ENCODE data around the gene TSR1.

The TSR1 gene

DNA sequence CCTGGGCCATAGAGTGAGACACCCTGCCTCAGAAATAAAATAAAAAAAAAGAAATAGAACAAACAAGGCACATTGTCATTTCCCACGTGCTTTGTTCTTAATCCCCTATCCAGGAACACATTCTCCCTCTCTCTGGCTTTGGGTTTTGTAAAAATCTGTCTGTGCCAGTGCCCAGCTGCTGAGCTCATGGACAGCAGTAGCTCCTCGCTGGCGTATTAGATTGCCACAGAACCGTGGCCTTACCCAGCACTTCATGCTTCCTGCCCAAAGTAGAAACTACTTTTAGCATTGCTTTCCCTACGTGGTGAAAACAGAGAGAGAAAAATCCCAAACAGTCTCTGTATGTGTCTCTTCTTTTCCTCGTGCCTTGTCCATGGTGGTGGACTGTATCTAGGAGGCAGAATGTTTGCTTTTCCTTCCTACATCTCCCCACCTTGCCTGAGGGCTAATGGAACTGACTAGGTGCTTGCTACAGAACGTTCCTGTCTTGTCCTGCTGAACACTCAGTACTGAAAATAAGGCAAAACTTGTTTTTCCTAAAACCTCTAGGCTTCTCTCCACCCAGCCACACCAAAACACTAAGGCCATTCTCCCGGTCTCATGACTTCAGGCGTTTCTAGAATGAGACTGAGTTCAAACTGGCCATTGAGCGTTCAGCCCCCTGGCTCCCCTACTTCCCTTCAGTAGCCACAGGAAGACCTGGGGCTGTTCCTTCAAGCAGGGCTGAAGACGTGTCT, 38.5 kb upstream of the TSR1 start:
- Mint-ChIP-seq H3K36me3 (ENCODE audit: insufficient read depth) (peaks cover 29% of the 10 kb centered on the region), H3K27me3 (no peaks in the 10 kb centered on the region), H3K9me3 (no peaks in the 10 kb centered on the region), H3K4me3 (no peak overlapping the region), H3K4me1 (ENCODE audit: low read depth in 2 of 2) (no peaks in the 10 kb centered on the region), H3K27ac (no peak overlapping the region)
- DNase-seq (no peak), ATAC-seq (replicated peaks) (no peak)

GRCh38 chr17:2373179-2373578, 36.9 kb upstream of the TSR1 start:
- Mint-ChIP-seq H3K9me3 (no peaks in the 10 kb centered on the region), H3K27me3 (no peaks in the 10 kb centered on the region), H3K4me1 (ENCODE audit: low read depth in 2 of 2) (no peaks in the 10 kb centered on the region), H3K4me3 (no peak overlapping the region), H3K36me3 (ENCODE audit: insufficient read depth) (peaks cover 21% of the 10 kb centered on the region), H3K27ac (no peak overlapping the region)
- DNase-seq (no peak), ATAC-seq (replicated peaks) (no peak)

GRCh38 chr17:2372681-2373080, 36.4 kb upstream of the TSR1 start:
- peaks cover 16% of the 10 kb centered on the region for H3K36me3 Mint-ChIP-seq (ENCODE audit: insufficient read depth)
- no peaks in the 10 kb centered on the region for H3K27me3 Mint-ChIP-seq
- no peaks in the 10 kb centered on the region for H3K4me1 Mint-ChIP-seq (ENCODE audit: low read depth in 2 of 2)
- no peaks in the 10 kb centered on the region for H3K9me3 Mint-ChIP-seq
- ATAC-seq (replicated peaks) = no peak
- no peak overlapping the region for H3K4me3 Mint-ChIP-seq
- no peak overlapping the region for H3K27ac Mint-ChIP-seq
- no peak for DNase-seq

DNA sequence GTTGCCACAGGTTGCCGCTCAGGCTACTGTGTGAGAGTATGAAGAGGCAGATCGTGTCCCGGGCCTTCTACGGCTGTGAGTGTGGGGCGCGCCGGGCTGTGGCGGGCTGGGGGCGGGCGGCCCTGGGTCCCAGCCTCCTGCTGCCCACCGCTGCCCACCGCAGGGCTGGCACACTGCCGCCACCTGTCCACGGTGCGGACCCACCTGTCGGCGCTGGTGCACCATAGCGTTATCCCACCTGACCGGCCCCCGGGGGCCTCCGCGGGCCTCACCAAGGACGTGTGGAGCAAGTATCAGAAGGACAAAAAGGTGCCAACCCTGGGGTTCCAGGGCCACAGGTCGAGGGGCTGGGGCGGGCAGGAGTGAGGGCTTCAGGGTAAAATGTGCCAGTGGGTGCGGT, 35.9 kb upstream of the TSR1 start:
- Mint-ChIP-seq H3K4me3 (no peak overlapping the region), H3K27ac (no peak overlapping the region), H3K36me3 (ENCODE audit: insufficient read depth) (peaks cover 15% of the 10 kb centered on the region), H3K27me3 (no peaks in the 10 kb centered on the region), H3K4me1 (ENCODE audit: low read depth in 2 of 2) (no peaks in the 10 kb centered on the region), H3K9me3 (no peaks in the 10 kb centered on the region)
- ATAC-seq (replicated peaks) (no peak), DNase-seq (no peak)

DNA sequence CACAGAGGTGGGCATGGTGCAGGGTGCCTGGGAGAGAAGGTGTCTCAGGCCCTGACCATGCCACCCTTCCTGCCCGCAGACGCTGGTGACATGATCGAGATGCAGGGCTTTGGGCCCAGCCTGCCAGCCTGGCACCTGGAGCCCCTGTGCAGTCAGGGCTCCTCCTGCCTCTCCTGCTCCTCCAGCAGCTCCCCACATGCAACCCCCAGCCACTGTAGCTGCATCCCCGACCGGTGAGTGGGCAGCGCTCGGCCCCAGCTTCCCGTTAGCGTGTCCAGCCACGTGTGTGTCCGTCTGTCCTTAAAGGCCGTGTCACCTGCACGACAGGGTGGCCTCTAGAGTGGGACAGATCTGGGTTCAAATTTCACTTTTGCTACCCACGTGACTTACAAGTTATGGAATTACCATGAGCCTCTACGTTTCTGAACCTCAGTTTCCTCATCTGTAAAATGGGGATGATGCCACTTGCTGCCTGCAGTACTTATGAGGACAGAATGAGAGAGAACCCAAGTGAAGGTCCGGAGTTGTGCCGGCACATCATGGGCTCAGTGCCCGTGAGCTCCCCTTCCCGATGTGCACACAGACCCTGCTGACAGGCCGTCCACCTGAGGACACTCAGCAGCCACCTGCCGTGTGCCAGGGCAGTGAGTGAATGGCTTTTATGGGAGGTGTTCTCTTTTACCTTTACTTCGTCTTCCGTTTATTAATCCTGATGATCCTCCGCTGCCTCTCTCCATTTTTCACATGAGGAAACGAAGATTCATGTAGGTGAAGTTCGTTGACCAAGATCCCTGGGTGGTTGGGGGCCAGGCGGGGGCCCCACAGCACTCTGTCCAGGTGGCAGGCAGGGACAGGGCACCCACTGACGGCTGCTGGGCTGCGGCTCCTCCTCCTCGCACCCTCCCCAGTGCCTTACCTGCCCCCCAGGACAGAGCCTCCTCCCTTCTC, 35.2 kb upstream of the TSR1 start:
- Mint-ChIP-seq H3K9me3 (no peaks in the 10 kb centered on the region), H3K4me3 (no peak overlapping the region), H3K36me3 (ENCODE audit: insufficient read depth) (peaks cover 10% of the 10 kb centered on the region), H3K27me3 (no peaks in the 10 kb centered on the region), H3K4me1 (ENCODE audit: low read depth in 2 of 2) (no peaks in the 10 kb centered on the region), H3K27ac (peak overlapping the region in 1 of 2 donors; percentile 8)
- ATAC-seq (replicated peaks) (no peak), DNase-seq (no peak)

DNA sequence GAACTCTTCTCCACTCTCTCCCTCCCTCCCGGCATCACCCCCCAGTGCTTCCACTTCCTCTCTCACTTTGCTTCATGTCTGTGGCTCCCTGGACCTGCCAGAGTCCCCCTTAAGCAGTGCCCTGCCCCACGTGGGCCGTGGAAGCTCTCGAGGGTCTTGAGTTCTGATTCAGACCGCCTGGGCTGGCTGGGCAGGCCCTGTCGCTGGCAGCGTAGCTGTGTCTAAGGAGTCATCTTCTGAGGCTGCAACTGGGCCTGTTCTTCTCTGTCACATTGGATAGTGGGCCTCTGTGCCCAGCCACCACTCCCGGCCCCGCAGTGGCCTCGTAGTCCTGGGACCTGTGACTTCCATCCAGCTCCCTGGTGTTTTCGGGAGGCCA, 33.9 kb upstream of the TSR1 start:
- ATAC-seq (replicated peaks) (no peak), DNase-seq (no peak)
- no peaks in the 10 kb centered on the region for H3K27me3 Mint-ChIP-seq
- H3K27ac Mint-ChIP-seq = peak overlapping the region; percentile 44 to 68
- H3K9me3 Mint-ChIP-seq = no peaks in the 10 kb centered on the region
- no peak overlapping the region for H3K4me3 Mint-ChIP-seq
- peaks cover 17% of the 10 kb centered on the region for H3K36me3 Mint-ChIP-seq (ENCODE audit: insufficient read depth)
- no peaks in the 10 kb centered on the region for H3K4me1 Mint-ChIP-seq (ENCODE audit: low read depth in 2 of 2)

- H3K36me3 Mint-ChIP-seq (ENCODE audit: insufficient read depth) = peaks cover 17% of the 10 kb centered on the region
- H3K4me3 Mint-ChIP-seq = no peak overlapping the region
- no peaks in the 10 kb centered on the region for H3K4me1 Mint-ChIP-seq (ENCODE audit: low read depth in 2 of 2)
- H3K27ac Mint-ChIP-seq = peak overlapping the region; percentile 57 to 68
- ATAC-seq (replicated peaks) = no peak
- DNase-seq = no peak
- no peaks in the 10 kb centered on the region for H3K9me3 Mint-ChIP-seq
- H3K27me3 Mint-ChIP-seq = no peaks in the 10 kb centered on the region
These were observed 33.4 kb upstream of the TSR1 start for GRCh38 chr17:2369551-2370210.

- Mint-ChIP-seq H3K9me3 (no peaks in the 10 kb centered on the region), H3K4me3 (no peak overlapping the region), H3K4me1 (ENCODE audit: low read depth in 2 of 2) (no peaks in the 10 kb centered on the region), H3K36me3 (ENCODE audit: insufficient read depth) (peaks cover 14% of the 10 kb centered on the region), H3K27me3 (no peaks in the 10 kb centered on the region), H3K27ac (peak overlapping the region in 1 of 2 donors; percentile 57)
- DNase-seq (no peak), ATAC-seq (replicated peaks) (no peak)
These were observed 32.8 kb upstream of the TSR1 start for GRCh38 chr17:2369039-2369438.

DNA sequence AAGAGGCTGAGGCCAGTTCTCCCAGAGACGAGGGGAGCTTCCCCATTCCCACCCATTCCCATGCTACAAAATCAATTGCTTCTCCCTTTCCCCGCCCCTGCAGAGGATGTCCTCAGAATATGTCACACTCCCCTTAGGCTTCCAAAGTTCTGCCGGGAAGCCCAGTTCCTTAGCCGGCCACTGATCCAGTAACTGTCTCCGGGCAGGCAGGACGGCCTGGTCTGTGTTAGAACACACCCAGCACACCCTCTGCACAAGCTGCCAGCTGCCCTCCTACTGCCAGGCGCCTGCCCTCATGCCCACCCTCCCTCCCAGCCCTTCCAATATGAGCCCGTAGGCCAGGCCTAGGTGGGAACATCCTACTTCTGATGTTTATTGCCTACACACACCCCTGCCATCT, 32.1 kb upstream of the TSR1 start:
- no peak overlapping the region for H3K27ac Mint-ChIP-seq
- no peaks in the 10 kb centered on the region for H3K27me3 Mint-ChIP-seq
- no peaks in the 10 kb centered on the region for H3K4me1 Mint-ChIP-seq (ENCODE audit: low read depth in 2 of 2)
- DNase-seq (no peak), ATAC-seq (replicated peaks) (no peak)
- H3K4me3 Mint-ChIP-seq = no peak overlapping the region
- peaks cover 18% of the 10 kb centered on the region for H3K36me3 Mint-ChIP-seq (ENCODE audit: insufficient read depth)
- no peaks in the 10 kb centered on the region for H3K9me3 Mint-ChIP-seq

GRCh38 chr17:2366747-2367494, 30.7 kb upstream of the TSR1 start:
- no peaks in the 10 kb centered on the region for H3K9me3 Mint-ChIP-seq
- ATAC-seq (replicated peaks) (no peak), DNase-seq (no peak)
- no peak overlapping the region for H3K4me3 Mint-ChIP-seq
- H3K36me3 Mint-ChIP-seq (ENCODE audit: insufficient read depth) = peaks cover 18% of the 10 kb centered on the region
- no peak overlapping the region for H3K27ac Mint-ChIP-seq
- H3K4me1 Mint-ChIP-seq (ENCODE audit: low read depth in 2 of 2) = no peaks in the 10 kb centered on the region
- H3K27me3 Mint-ChIP-seq = no peaks in the 10 kb centered on the region

DNA sequence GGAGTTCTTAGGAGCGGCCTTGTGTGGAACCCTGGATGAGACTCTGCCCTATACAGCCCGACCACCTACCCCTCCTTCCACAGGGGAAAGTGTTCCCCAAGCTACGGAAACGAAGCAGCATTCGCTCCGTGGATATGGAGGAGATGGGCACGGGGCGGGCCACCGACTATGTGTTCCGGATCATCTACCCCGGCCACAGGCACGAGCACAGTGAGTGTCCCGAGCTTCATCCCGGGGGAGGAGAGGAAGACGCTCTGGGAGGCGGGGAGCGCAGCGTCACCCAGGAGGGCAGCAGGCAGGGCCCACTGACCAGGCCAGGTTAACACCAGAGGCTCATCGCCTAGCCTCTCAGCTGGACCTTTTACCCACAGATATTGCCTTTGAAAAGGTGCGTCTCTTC, 28.9 kb upstream of the TSR1 start:
- peaks cover 19% of the 10 kb centered on the region for H3K36me3 Mint-ChIP-seq (ENCODE audit: insufficient read depth)
- no peak overlapping the region for H3K4me3 Mint-ChIP-seq
- no peak overlapping the region for H3K27ac Mint-ChIP-seq
- peaks cover 0 to 4% of the 10 kb centered on the region in 2 donors for H3K4me1 Mint-ChIP-seq (ENCODE audit: low read depth in 2 of 2)
- H3K27me3 Mint-ChIP-seq = no peaks in the 10 kb centered on the region
- ATAC-seq (replicated peaks) = no peak
- DNase-seq = no peak
- no peaks in the 10 kb centered on the region for H3K9me3 Mint-ChIP-seq

DNA sequence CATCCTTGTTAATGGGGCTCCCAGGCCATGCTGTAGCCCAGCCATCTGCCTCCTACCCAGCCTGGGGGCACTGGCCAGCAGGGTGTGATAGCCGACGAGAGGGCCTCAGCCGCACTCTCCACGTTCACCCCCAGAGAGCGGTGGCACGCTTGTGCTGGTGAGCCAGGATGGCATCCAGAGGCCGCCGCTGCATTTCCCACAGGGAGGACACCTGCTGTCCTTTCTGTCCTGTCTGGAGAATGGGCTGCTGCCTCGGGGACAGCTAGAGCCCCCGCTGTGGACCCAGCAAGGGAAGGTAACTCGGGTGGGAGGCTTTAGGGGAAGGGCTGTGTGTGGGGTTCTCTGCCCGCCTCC, 28.5 kb upstream of the TSR1 start:
- peaks cover 18% of the 10 kb centered on the region for H3K36me3 Mint-ChIP-seq (ENCODE audit: insufficient read depth)
- ATAC-seq (replicated peaks) = no peak
- H3K9me3 Mint-ChIP-seq = no peaks in the 10 kb centered on the region
- H3K4me1 Mint-ChIP-seq (ENCODE audit: low read depth in 2 of 2) = peaks cover 0 to 4% of the 10 kb centered on the region in 2 donors
- H3K27me3 Mint-ChIP-seq = no peaks in the 10 kb centered on the region
- no peak overlapping the region for H3K27ac Mint-ChIP-seq
- H3K4me3 Mint-ChIP-seq = no peak overlapping the region
- DNase-seq = no peak

All from effector memory CD8-positive, alpha-beta T cell (primary cell).